Neutrophil (primary cell): ENCODE measurements around the gene FGG.

ENCODE experiments used
- H3K27ac ChIP-seq: fragments of 200-600 bp; sonication (generic); 2 replicates; pipeline ENCODE4 v1.5.1; 2016; ENCODE audit warnings: mild to moderate bottlenecking, moderate library complexity
- H3K27me3 ChIP-seq: fragments of 200-600 bp; sonication (generic); 2 replicates; pipeline ENCODE4 v1.6.0; 2016; ENCODE audit warnings: mild to moderate bottlenecking
- H3K36me3 ChIP-seq: fragments of 200-600 bp; sonication (generic); 2 replicates; pipeline ENCODE4 v1.5.1; 2017
- H3K4me1 ChIP-seq, 2 experiments: fragments of 200-600 bp in 1 of 2; sonication (generic) in 1 of 2; 1 replicate in 1 of 2; 2 replicates in 1 of 2; pipeline versions ENCODE4 v1.5.1 to v1.6.1; 2013 to 2016; ENCODE audit warnings: low read depth in 1 of 2, low read length in 1 of 2, mild to moderate bottlenecking in 1 of 2, moderate library complexity in 1 of 2; ENCODE audit not compliant: control insufficient read depth in 1 of 2, insufficient read depth in 1 of 2
- H3K4me3 ChIP-seq, 2 experiments: fragments of 200-600 bp in 1 of 2; sonication (generic) in 1 of 2; 1 replicate in 1 of 2; 2 replicates in 1 of 2; pipeline ENCODE4 v1.5.1; 2013 to 2016; ENCODE audit warnings: low read depth in 1 of 2, low read length in 1 of 2, mild to moderate bottlenecking in 1 of 2, moderate library complexity in 1 of 2
- H3K9me3 ChIP-seq: fragments of 200-600 bp; sonication (generic); 2 replicates; pipeline ENCODE4 v1.5.1; 2016
- TF ChIP-seq, protein P1 (sequence below): fragments of 200-600 bp; sonication (generic); IDR thresholded peaks from 2 replicates; pipeline ENCODE4 v1.5.1; 2016; ENCODE audit warnings: antibody characterized with exemption

The FGG gene

DNA sequence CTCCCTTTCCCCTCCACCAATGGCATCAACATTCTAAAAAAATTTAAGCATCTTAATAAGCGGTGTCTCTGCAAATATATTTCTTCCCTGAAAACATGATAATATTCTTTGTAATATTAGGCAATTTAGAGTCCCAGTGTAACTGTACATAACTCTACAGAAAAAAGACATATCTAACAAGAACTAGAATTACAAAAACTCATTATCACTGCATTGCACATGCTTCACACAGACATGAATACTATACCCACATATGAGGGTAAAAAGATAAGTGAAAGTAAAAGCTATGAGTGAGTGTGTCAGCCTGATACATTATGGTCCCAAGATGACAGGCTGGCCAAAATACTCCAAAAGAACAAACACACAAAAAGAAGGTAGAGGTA, 52.0 kb downstream of the FGG start:
- TF ChIP-seq, protein P1, sequence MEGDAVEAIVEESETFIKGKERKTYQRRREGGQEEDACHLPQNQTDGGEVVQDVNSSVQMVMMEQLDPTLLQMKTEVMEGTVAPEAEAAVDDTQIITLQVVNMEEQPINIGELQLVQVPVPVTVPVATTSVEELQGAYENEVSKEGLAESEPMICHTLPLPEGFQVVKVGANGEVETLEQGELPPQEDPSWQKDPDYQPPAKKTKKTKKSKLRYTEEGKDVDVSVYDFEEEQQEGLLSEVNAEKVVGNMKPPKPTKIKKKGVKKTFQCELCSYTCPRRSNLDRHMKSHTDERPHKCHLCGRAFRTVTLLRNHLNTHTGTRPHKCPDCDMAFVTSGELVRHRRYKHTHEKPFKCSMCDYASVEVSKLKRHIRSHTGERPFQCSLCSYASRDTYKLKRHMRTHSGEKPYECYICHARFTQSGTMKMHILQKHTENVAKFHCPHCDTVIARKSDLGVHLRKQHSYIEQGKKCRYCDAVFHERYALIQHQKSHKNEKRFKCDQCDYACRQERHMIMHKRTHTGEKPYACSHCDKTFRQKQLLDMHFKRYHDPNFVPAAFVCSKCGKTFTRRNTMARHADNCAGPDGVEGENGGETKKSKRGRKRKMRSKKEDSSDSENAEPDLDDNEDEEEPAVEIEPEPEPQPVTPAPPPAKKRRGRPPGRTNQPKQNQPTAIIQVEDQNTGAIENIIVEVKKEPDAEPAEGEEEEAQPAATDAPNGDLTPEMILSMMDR = no peak
- Histone ChIP-seq H3K4me1 (no peaks in the 10 kb centered on the region), H3K4me3 (no peak overlapping the region), H3K9me3 (no peaks in the 10 kb centered on the region), H3K36me3 (no peaks in the 10 kb centered on the region), H3K27me3 (no peaks in the 10 kb centered on the region), H3K27ac (no peak overlapping the region)

DNA sequence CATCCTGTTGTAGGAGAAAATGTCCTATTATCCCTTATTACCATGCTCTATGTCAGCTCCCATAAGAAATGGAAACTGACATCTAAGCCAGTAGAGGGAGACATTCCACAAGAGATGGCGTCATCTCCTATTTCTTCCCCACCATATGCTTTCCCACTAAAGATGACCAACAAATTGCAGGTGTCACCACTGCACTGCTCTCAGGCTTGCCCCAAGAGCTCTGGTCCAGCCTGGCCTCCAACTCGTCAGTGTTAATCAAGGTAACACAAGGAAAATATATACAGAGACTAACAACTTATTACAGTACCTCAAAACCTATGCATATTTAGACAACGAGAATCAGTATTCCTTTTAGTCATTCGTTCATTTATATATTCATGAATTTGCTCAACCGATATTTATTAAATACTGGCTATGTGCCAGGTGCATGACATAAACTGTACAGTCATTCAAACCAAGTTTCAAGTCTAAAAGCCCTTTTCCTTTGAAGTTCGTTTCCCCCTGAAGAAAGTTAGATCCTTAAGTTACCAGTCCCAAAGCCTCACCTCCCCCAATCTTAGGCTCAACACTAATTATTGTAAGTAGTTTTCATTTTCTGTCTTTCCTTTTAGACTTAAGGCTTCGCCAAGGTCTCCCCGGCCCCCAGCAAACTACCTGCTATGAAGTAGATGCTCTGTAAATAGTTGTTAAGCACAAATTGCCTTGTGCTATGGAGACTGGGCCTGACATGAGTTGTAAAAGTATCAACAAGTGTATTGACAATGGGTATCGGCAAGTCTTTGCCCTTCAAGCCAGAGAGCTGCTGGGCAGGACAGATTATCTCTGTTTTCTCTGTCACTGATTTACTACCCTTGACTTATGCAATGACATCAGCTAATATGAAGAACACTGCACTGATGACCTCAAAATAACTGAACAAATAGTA, 52.7 kb downstream of the FGG start:
- Histone ChIP-seq H3K9me3 (no peaks in the 10 kb centered on the region), H3K36me3 (no peaks in the 10 kb centered on the region), H3K4me1 (no peaks in the 10 kb centered on the region), H3K27me3 (no peaks in the 10 kb centered on the region), H3K27ac (no peak overlapping the region), H3K4me3 (no peak overlapping the region)
- TF ChIP-seq, protein P1 = no peak

DNA sequence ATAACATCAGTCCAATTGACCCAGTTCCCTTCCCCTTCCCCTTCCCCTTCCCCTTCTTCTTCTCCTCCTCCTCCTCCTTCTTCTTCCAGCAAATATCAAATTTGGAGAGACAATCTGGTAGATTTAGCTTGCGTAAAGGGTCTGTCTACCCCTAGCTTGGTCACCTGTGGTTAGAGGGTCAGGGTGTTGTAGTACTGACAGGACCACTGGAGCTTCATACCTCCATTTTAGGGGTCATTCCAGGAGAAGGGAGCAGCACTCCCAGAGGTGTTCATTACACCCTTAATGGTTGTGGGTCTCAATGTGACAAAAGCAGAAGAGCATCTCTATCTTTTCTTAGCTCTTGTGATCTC, 53.3 kb downstream of the FGG start:
- H3K9me3 ChIP-seq = no peaks in the 10 kb centered on the region

More for the DNA sequence above, 53.3 kb downstream of the FGG start:
- no peaks in the 10 kb centered on the region for H3K36me3 ChIP-seq
- H3K27ac ChIP-seq = no peak overlapping the region
- no peaks in the 10 kb centered on the region for H3K27me3 ChIP-seq
- TF ChIP-seq, protein P1 = no peak
- no peak overlapping the region for H3K4me3 ChIP-seq
- no peaks in the 10 kb centered on the region for H3K4me1 ChIP-seq
